Activated T-helper 1 cell treated with Interleukin-2 at 50 U/mL for 16 hours (primary cell): ENCODE measurements around the gene CA9.

Experiments used
- DNase-seq: peaks from one replicate; pipeline ENCODE4 v3.0.0-alpha.2; 2020; ENCODE audit warnings: low read depth

The CA9 gene

GRCh38 chr9:35651956-35652828, 21.5 kb upstream of the CA9 start:
- no peak for DNase-seq

- DNase-seq, result no peak
Measured at GRCh38 chr9:35652829-35653209, 20.9 kb upstream of the CA9 start.

- no peak for DNase-seq
Measured at GRCh38 chr9:35653611-35654010, 20.1 kb upstream of the CA9 start.

GRCh38 chr9:35656348-35656747, 17.4 kb upstream of the CA9 start:
- no peak for DNase-seq

- no peak for DNase-seq
Measured at GRCh38 chr9:35656831-35657545, 16.7 kb upstream of the CA9 start.

- DNase-seq, result peak; percentile 68
Measured at GRCh38 chr9:35657546-35658136, 16.1 kb upstream of the CA9 start, which contains the start of gene RMRP. RMRP (minus strand) TSS chr9:35658019.

GRCh38 chr9:35658137-35658967, 15.4 kb upstream of the CA9 start, which contains the start of gene CCDC107:
CCDC107 (plus strand) TSS chr9:35658292; CDS start chr9:35658380, 88 bp downstream.
- peak; percentile 77 for DNase-seq

GRCh38 chr9:35658968-35659220, 14.8 kb upstream of the CA9 start:
- DNase-seq, result no peak

GRCh38 chr9:35659340-35659739, 14.4 kb upstream of the CA9 start:
- DNase-seq, result no peak

- DNase-seq, result no peak
Measured at GRCh38 chr9:35660966-35661415, 12.7 kb upstream of the CA9 start.

- no peak for DNase-seq
Measured at GRCh38 chr9:35661756-35662350, 11.9 kb upstream of the CA9 start.

GRCh38 chr9:35662437-35662836, 11.3 kb upstream of the CA9 start:
- DNase-seq, result no peak

GRCh38 chr9:35664531-35665470, 8.9 kb upstream of the CA9 start, which contains the start of gene ARHGEF39:
ARHGEF39 (minus strand) TSS chr9:35665195; CDS start chr9:35665169, 26 bp downstream.
- DNase-seq, result peak; percentile 56

- DNase-seq, result no peak
Measured at GRCh38 chr9:35665471-35665818, 8.3 kb upstream of the CA9 start.

- no peak for DNase-seq
Measured at GRCh38 chr9:35666045-35666444, 7.7 kb upstream of the CA9 start.

- no peak for DNase-seq
Measured at GRCh38 chr9:35666549-35666948, 7.2 kb upstream of the CA9 start.

- DNase-seq, result no peak
Measured at GRCh38 chr9:35667939-35668338, 5.8 kb upstream of the CA9 start.

- no peak for DNase-seq
Measured at GRCh38 chr9:35669331-35670145, 4.2 kb upstream of the CA9 start.

- no peak for DNase-seq
Measured at GRCh38 chr9:35674025-35674361, 265 bp downstream of the CA9 start.

GRCh38 chr9:35675204-35675603, 1.5 kb downstream of the CA9 start:
- no peak for DNase-seq
